GM23338 (cell line): ENCODE measurements around the gene STX16. TPM values are rescaled to one million over a fixed set of nuclear protein-coding genes. Genes with fewer than 3 reads are reported as not detected.

Experiments
- ATAC-seq: fragments of 200-7000 bp; cut with Tn5 transposase; 3 replicates; pipeline ENCODE4 v1.9.1; 2020
- DNase-seq: peaks from one replicate; pipeline ENCODE4 v3.0.0-alpha.2; 2015; ENCODE audit warnings: low spot score
- H2AFZ ChIP-seq: fragments of 200-600 bp; sonication (generic); 2 replicates; pipeline ENCODE4 v1.8.0; 2016; ENCODE audit warnings: antibody characterized with exemption, mild to moderate bottlenecking, moderate library complexity
- H3F3A ChIP-seq: fragments of 200-600 bp; sonication (generic); replicated peaks from 2 replicates; pipeline ENCODE4 v1.8.0; 2017; ENCODE audit warnings: antibody characterized with exemption, mixed run types, low read depth
- H3K27ac ChIP-seq: fragments of 200-600 bp; sonication (generic); 2 replicates; pipeline ENCODE4 v1.6.1; 2016; ENCODE audit warnings: low read depth
- H3K27me3 ChIP-seq: fragments of 200-600 bp; sonication (generic); 2 replicates; pipeline ENCODE4 v1.8.0; 2016; ENCODE audit warnings: mild to moderate bottlenecking, mixed run types, moderate library complexity; ENCODE audit not compliant: insufficient read depth
- H3K36me3 ChIP-seq: fragments of 200-600 bp; sonication (generic); 2 replicates; pipeline ENCODE4 v1.8.0; 2016; ENCODE audit warnings: mild to moderate bottlenecking; ENCODE audit not compliant: insufficient read depth
- H3K4me1 ChIP-seq: fragments of 200-600 bp; sonication (generic); 2 replicates; pipeline ENCODE4 v1.8.0; 2016; ENCODE audit warnings: mild to moderate bottlenecking, moderate library complexity; ENCODE audit not compliant: insufficient read depth
- H3K4me2 ChIP-seq: fragments of 200-600 bp; sonication (generic); 2 replicates; pipeline ENCODE4 v1.7.1; 2017; ENCODE audit warnings: mixed run types
- H3K4me3 ChIP-seq: fragments of 200-600 bp; sonication (generic); 2 replicates; pipeline ENCODE4 v1.6.1; 2016; ENCODE audit warnings: mixed run types
- H3K79me2 ChIP-seq: fragments of 200-600 bp; sonication (generic); replicated peaks from 2 replicates; pipeline ENCODE4 v1.8.0; 2017; ENCODE audit warnings: mild to moderate bottlenecking; ENCODE audit not compliant: insufficient read depth
- H3K9me2 ChIP-seq: fragments of 200-600 bp; sonication (generic); 2 replicates; pipeline ENCODE4 v1.8.0; 2017; ENCODE audit not compliant: insufficient read depth
- H4K20me1 ChIP-seq: fragments of 200-600 bp; sonication (generic); replicated peaks from 2 replicates; pipeline ENCODE4 v1.8.0; 2017; ENCODE audit warnings: mild to moderate bottlenecking; ENCODE audit not compliant: insufficient read depth
- H3K27ac Mint-ChIP-seq: 2 replicates; pipeline ENCODE4 v1.8.0; 2020; ENCODE audit warnings: inconsistent platforms, mild to moderate bottlenecking, moderate library complexity, mixed read lengths
- H3K27me3 Mint-ChIP-seq: 3 replicates; pipeline ENCODE4 v1.8.0; 2022; ENCODE audit warnings: low read depth, mild to moderate bottlenecking, moderate library complexity, mixed read lengths, inconsistent platforms; ENCODE audit not compliant: insufficient read depth, poor library complexity
- H3K36me3 Mint-ChIP-seq: 3 replicates; pipeline ENCODE4 v1.8.0; 2021; ENCODE audit warnings: low read depth, mild to moderate bottlenecking, inconsistent platforms, moderate library complexity, mixed read lengths
- H3K4me1 Mint-ChIP-seq: 3 replicates; pipeline ENCODE4 v1.8.0; 2020; ENCODE audit warnings: mild to moderate bottlenecking, inconsistent platforms, mixed read lengths
- H3K4me3 Mint-ChIP-seq: 3 replicates; pipeline ENCODE4 v1.8.0; 2021; ENCODE audit warnings: moderate library complexity, mild to moderate bottlenecking, inconsistent platforms, mixed read lengths
- H3K9me3 Mint-ChIP-seq: 3 replicates; pipeline ENCODE4 v1.8.0; 2020; ENCODE audit warnings: moderate library complexity, mild to moderate bottlenecking, inconsistent platforms, mixed read lengths
- CREB1 ChIP-seq: fragments of 250-450 bp; sonication (Bioruptor Pico); IDR thresholded peaks from 2 replicates; pipeline ENCODE4 v1.5.0; 2020; ENCODE audit warnings: low read depth, mild to moderate bottlenecking, moderate library complexity
- CTCF ChIP-seq, 2 experiments: fragments of 200-600 bp in 1 of 2; sonication (generic) in 1 of 2; conservative IDR thresholded peaks; 2 replicates each; pipeline versions ENCODE4 v1.5.1 to v1.6.1; 2016 to 2017; ENCODE audit warnings: antibody characterized with exemption in 2 of 2, low read depth in 2 of 2, mild to moderate bottlenecking in 2 of 2, moderate library complexity in 1 of 2
- EZH2 ChIP-seq: fragments of 200-600 bp; sonication (generic); IDR thresholded peaks from one replicate; pipeline ENCODE4 v1.8.0; 2017; ENCODE audit warnings: antibody characterized with exemption, mild to moderate bottlenecking, low read depth; ENCODE audit not compliant: unreplicated experiment
- EZH2phosphoT487 ChIP-seq: fragments of 200-600 bp; sonication (generic); IDR thresholded peaks from one replicate; pipeline ENCODE4 v1.8.1; 2018; ENCODE audit warnings: antibody characterized with exemption; ENCODE audit not compliant: unreplicated experiment
- JUNB ChIP-seq: IDR thresholded peaks from one replicate; pipeline ENCODE4 v1.6.1; 2016; ENCODE audit warnings: antibody characterized with exemption; ENCODE audit not compliant: unreplicated experiment
- NANOG ChIP-seq: IDR thresholded peaks from 2 replicates; pipeline ENCODE4 v1.6.1; 2016; ENCODE audit warnings: antibody characterized with exemption, borderline replicate concordance
- POLR2AphosphoS5 ChIP-seq: IDR thresholded peaks from 2 replicates; pipeline ENCODE4 v1.6.1; 2016; ENCODE audit warnings: antibody characterized with exemption, low read depth
- REST ChIP-seq: IDR thresholded peaks from one replicate; pipeline ENCODE4 v1.6.1; 2018; ENCODE audit warnings: antibody characterized with exemption; ENCODE audit not compliant: unreplicated experiment
- STAT1 ChIP-seq: IDR thresholded peaks from one replicate; pipeline ENCODE4 v1.6.1; 2016; ENCODE audit warnings: antibody characterized with exemption; ENCODE audit not compliant: unreplicated experiment
- ZNF114 ChIP-seq: fragments of 250-450 bp; sonication (Bioruptor Pico); IDR thresholded peaks from 2 replicates; pipeline ENCODE4 v1.5.0; 2020; ENCODE audit warnings: mild to moderate bottlenecking, moderate library complexity
- ZNF331 ChIP-seq: fragments of 250-450 bp; sonication (Bioruptor Pico); IDR thresholded peaks from 2 replicates; pipeline ENCODE4 v1.5.0; 2020; ENCODE audit warnings: low read depth, mild to moderate bottlenecking, moderate library complexity
- polyA plus RNA-seq: library from polyadenylated mRNA; unstranded; fragments of >200 nt; fragmentation: Nextera tagmentation; extraction: Ambion mirVana; gene quantifications from 2 replicates; pipeline ENCODE4 v1.2.1, GENCODE V29; 2016
- total RNA-seq: library from RNA; depleted of rRNA; stranded (reverse); fragments of >200 nt; shearing (Covaris generic); gene quantifications from 2 replicates; pipeline ENCODE4 v1.2.3, GENCODE V29; 2014
- TF ChIP-seq, protein P1 (sequence below): IDR thresholded peaks from 2 replicates; pipeline ENCODE4 v1.6.1; 2016; ENCODE audit warnings: antibody characterized with exemption
- TF ChIP-seq, protein P2 (sequence below): fragments of 250-450 bp; sonication (Bioruptor Pico); IDR thresholded peaks from 2 replicates; pipeline ENCODE4 v1.5.0; 2020; ENCODE audit warnings: mild to moderate bottlenecking, moderate library complexity

The STX16 gene
- total and polyA plus RNA-seq, 2 experiments from 2014 or later: 31.2 to 70.5 TPM

DNA sequence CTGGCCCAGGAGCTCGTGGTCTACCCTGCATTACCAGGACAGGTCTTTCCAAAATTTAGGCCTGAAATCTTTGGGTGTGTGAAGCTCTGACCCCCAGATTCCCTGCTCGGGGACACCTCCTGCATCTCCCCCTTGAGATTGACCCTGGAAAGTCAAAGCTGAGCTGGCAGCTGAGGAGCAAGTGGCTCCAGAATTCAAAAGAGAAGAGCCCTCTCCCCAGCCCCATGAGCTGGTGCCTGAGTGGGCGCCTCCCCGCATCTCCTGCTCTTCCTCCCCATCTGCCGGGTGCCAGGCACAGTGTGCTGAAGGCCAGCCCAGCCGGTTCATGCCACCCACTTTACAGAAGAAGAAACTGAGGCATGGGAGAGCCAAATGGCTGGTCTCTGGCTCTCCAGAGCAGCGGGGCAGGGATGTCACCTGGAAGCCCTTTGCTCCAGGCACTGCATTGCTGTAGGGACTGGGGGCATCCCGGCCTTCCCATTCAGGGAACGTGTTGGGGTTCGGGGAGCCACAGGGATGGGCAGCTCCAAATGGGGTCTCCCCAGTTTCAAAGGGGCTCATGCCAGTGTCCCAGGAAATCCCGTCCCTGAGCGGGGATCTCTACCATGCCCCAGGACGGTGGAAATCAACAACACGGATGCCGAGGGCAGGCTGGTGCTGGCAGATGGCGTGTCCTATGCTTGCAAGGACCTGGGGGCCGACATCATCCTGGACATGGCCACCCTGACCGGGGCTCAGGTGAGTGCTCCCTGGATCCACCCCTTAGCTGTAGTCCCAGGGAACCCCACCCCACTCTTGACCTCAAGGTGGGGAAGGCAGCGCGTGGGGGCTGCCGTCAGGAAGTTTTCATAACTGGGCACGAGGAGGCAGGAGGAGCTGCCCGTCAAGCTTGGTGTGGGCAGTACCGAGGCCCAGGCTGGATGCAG lies 62.0 kb downstream of the STX16 start:
- Mint-ChIP-seq H3K9me3 (no peaks in the 10 kb centered on the region), H3K27me3 (peaks cover 10% of the 10 kb centered on the region), H3K4me3 (no peak overlapping the region), H3K4me1 (peaks cover 6% of the 10 kb centered on the region; the same call in 1 of the 3 replicates), H3K36me3 (peaks cover 6% of the 10 kb centered on the region; the same call in 2 of the 3 replicates), H3K27ac (no peak overlapping the region)
- Histone ChIP-seq H3K4me2 (no peak overlapping the region), H3K9me2 (no peaks in the 10 kb centered on the region), H3F3A (no peaks in the 10 kb centered on the region), H4K20me1 (no peaks in the 10 kb centered on the region; the same call in 1 of the 2 replicates), H3K36me3 (no peaks in the 10 kb centered on the region), H3K27ac (no peak overlapping the region), H3K27me3 (no peaks in the 10 kb centered on the region), H3K79me2 (no peaks in the 10 kb centered on the region), H3K4me1 (no peaks in the 10 kb centered on the region), H3K4me3 (no peak overlapping the region), H2AFZ (no peak overlapping the region)
- no peak for TF ChIP-seq EZH2
- TF ChIP-seq JUNB: no peak
- TF ChIP-seq STAT1: no peak
- TF ChIP-seq CREB1 (CRISPR knock-in tag): no peak
- no peak for TF ChIP-seq ZNF331 (CRISPR knock-in tag)
- no peak for TF ChIP-seq CTCF (conservative IDR thresholded peaks at IDR 0.05; ENCODE audit: low read depth in 2 of 2)
- TF ChIP-seq POLR2AphosphoS5: no peak
- no peak for TF ChIP-seq ZNF114 (CRISPR knock-in tag)
- TF ChIP-seq REST: no peak
- TF ChIP-seq EZH2phosphoT487: no peak
- TF ChIP-seq, protein P1, sequence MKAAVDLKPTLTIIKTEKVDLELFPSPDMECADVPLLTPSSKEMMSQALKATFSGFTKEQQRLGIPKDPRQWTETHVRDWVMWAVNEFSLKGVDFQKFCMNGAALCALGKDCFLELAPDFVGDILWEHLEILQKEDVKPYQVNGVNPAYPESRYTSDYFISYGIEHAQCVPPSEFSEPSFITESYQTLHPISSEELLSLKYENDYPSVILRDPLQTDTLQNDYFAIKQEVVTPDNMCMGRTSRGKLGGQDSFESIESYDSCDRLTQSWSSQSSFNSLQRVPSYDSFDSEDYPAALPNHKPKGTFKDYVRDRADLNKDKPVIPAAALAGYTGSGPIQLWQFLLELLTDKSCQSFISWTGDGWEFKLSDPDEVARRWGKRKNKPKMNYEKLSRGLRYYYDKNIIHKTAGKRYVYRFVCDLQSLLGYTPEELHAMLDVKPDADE: no peak
- TF ChIP-seq, protein P2, sequence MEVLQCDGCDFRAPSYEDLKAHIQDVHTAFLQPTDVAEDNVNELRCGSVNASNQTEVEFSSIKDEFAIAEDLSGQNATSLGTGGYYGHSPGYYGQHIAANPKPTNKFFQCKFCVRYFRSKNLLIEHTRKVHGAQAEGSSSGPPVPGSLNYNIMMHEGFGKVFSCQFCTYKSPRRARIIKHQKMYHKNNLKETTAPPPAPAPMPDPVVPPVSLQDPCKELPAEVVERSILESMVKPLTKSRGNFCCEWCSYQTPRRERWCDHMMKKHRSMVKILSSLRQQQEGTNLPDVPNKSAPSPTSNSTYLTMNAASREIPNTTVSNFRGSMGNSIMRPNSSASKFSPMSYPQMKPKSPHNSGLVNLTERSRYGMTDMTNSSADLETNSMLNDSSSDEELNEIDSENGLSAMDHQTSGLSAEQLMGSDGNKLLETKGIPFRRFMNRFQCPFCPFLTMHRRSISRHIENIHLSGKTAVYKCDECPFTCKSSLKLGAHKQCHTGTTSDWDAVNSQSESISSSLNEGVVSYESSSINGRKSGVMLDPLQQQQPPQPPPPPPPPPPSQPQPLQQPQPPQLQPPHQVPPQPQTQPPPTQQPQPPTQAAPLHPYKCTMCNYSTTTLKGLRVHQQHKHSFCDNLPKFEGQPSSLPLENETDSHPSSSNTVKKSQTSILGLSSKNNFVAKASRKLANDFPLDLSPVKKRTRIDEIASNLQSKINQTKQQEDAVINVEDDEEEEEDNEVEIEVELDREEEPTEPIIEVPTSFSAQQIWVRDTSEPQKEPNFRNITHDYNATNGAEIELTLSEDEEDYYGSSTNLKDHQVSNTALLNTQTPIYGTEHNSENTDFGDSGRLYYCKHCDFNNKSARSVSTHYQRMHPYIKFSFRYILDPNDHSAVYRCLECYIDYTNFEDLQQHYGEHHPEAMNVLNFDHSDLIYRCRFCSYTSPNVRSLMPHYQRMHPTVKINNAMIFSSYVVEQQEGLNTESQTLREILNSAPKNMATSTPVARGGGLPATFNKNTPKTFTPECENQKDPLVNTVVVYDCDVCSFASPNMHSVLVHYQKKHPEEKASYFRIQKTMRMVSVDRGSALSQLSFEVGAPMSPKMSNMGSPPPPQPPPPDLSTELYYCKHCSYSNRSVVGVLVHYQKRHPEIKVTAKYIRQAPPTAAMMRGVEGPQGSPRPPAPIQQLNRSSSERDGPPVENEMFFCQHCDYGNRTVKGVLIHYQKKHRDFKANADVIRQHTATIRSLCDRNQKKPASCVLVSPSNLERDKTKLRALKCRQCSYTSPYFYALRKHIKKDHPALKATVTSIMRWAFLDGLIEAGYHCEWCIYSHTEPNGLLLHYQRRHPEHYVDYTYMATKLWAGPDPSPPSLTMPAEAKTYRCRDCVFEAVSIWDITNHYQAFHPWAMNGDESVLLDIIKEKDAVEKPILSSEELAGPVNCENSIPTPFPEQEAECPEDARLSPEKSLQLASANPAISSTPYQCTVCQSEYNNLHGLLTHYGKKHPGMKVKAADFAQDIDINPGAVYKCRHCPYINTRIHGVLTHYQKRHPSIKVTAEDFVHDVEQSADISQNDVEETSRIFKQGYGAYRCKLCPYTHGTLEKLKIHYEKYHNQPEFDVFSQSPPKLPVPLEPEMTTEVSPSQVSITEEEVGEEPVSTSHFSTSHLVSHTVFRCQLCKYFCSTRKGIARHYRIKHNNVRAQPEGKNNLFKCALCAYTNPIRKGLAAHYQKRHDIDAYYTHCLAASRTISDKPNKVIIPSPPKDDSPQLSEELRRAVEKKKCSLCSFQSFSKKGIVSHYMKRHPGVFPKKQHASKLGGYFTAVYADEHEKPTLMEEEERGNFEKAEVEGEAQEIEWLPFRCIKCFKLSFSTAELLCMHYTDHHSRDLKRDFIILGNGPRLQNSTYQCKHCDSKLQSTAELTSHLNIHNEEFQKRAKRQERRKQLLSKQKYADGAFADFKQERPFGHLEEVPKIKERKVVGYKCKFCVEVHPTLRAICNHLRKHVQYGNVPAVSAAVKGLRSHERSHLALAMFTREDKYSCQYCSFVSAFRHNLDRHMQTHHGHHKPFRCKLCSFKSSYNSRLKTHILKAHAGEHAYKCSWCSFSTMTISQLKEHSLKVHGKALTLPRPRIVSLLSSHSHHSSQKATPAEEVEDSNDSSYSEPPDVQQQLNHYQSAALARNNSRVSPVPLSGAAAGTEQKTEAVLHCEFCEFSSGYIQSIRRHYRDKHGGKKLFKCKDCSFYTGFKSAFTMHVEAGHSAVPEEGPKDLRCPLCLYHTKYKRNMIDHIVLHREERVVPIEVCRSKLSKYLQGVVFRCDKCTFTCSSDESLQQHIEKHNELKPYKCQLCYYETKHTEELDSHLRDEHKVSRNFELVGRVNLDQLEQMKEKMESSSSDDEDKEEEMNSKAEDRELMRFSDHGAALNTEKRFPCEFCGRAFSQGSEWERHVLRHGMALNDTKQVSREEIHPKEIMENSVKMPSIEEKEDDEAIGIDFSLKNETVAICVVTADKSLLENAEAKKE (CRISPR knock-in tag): no peak
- no peak for TF ChIP-seq NANOG
- ATAC-seq (no peak), DNase-seq (no peak)
